Kidney epithelial cell (primary cell): ENCODE data around the gene LRATD1. TPM values are rescaled to one million over a fixed set of nuclear protein-coding genes. Genes with fewer than 3 reads are reported as not detected.
"Not testable (repeated sequence)": the region's sequence is repeated elsewhere in the genome, so short reads cannot be mapped to it uniquely, and the experiment has no call there.

ENCODE experiments used
- DNase-seq: peaks from one replicate; pipeline ENCODE4 v3.0.0-alpha.2; 2010; ENCODE audit warnings: low read depth
- H3K27me3 ChIP-seq: 2 replicates; pipeline ENCODE4 v1.6.0; 2011; ENCODE audit warnings: low read length; ENCODE audit not compliant: control insufficient read depth, insufficient read depth
- H3K36me3 ChIP-seq: 2 replicates; pipeline ENCODE4 v1.5.1; 2011; ENCODE audit warnings: low read length; ENCODE audit not compliant: control insufficient read depth, insufficient read depth
- H3K4me3 ChIP-seq: 2 replicates; pipeline ENCODE4 v1.5.1; 2011; ENCODE audit warnings: low read depth, mild to moderate bottlenecking, control low read depth, low read length
- CTCF ChIP-seq: IDR thresholded peaks from 2 replicates; pipeline ENCODE4 v1.5.1; 2011; ENCODE audit warnings: mild to moderate bottlenecking, moderate library complexity, low read length, control low read depth, inconsistent platforms; ENCODE audit not compliant: insufficient read depth, poor library complexity, severe bottlenecking
- total RNA-seq: library from RNA; depleted of rRNA; stranded (reverse); fragments of >200 nt; gene quantifications from 2 replicates; pipeline ENCODE4 v1.2.3, GENCODE V29; 2015

Gene LRATD1
- total RNA-seq, 1 donor from 2014 or later: 11.4 TPM

- no peak for TF ChIP-seq CTCF
- H3K36me3 ChIP-seq: no peaks in the 10 kb centered on the region
- no peak for DNase-seq
- no peak overlapping the region for H3K4me3 ChIP-seq
- H3K27me3 ChIP-seq: no peaks in the 10 kb centered on the region
Measured at GRCh38 chr2:14616342-14616741, 16.2 kb upstream of the LRATD1 start.

- no peaks in the 10 kb centered on the region for H3K36me3 ChIP-seq
- DNase-seq: no peak
- no peak overlapping the region for H3K4me3 ChIP-seq
- TF ChIP-seq CTCF: no peak
- H3K27me3 ChIP-seq: no peaks in the 10 kb centered on the region
Measured at GRCh38 chr2:14616950-14617349, 15.6 kb upstream of the LRATD1 start.

DNA sequence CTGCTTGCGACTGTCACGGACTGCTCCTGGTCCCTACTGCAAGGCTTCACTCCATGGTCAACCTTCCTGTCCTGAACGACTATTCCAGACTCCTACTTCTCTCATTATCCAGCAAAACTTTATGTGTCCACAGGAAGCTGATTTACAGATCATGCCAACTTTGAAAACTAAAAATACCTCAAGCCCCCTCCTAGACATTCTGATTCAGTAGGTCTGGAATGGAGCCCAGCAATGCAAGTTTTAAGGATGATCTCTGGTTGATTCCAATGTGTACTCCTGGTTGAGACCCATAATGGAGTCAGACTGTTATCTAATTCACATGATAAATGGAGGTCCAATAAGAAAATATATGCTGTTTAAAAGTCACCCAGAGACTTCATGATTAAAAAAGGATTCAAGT lies 13.1 kb upstream of the LRATD1 start:
- Histone ChIP-seq H3K36me3 (no peaks in the 10 kb centered on the region), H3K4me3 (no peak overlapping the region), H3K27me3 (no peaks in the 10 kb centered on the region)
- no peak for DNase-seq
- no peak for TF ChIP-seq CTCF

DNA sequence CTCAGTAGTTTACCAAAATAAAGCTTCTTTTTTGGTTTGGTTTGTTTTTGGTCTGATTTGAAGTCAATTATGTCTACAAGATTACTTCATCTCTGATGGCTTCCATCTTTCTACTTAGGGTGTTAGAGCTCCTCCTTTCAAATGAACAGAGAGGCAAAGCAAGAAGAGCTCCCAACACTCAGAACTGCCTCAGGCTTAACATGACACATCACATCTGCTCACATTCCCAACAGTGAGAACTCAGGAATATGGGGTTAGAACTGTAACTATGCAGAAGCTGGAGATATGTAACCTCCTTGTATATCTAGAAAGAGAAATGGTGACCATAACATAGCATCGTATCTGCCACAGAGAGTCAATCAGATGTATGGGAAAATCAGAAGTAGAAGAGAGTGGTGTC lies 11.4 kb upstream of the LRATD1 start:
- no peak for DNase-seq
- H3K36me3 ChIP-seq: no peaks in the 10 kb centered on the region
- no peaks in the 10 kb centered on the region for H3K27me3 ChIP-seq
- H3K4me3 ChIP-seq: no peak overlapping the region
- TF ChIP-seq CTCF: no peak

- no peaks in the 10 kb centered on the region for H3K27me3 ChIP-seq
- no peak for DNase-seq
- H3K36me3 ChIP-seq: no peaks in the 10 kb centered on the region
- no peak for TF ChIP-seq CTCF
- H3K4me3 ChIP-seq: no peak overlapping the region
Measured at GRCh38 chr2:14621906-14622549, 10.5 kb upstream of the LRATD1 start.

DNA sequence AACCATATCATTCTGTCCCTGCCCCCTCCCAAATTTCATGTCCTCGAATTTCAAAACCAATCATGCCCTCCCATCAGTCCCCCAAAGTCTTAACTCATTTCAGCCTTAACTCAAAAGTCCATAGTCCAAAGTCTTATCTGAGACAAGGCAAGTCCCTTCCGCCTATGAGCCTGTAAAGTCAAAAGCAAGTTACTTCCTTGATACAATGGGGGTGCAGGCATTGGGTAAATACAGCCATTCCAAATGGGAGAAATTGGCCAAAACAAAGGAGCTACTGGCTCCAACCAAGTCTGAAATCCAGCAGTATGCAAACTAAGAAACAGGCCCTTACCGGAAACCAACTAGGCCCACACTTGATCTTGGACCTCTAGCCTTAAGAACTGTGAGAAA lies 10.0 kb upstream of the LRATD1 start:
- not testable (repeated sequence) for H3K36me3 ChIP-seq, DNase-seq, H3K27me3 ChIP-seq, H3K4me3 ChIP-seq
